22Rv1 (cell line): ENCODE results near the gene GNL2.

Experiments
- CTCF ChIP-seq: fragments of 450-650 bp; IDR thresholded peaks from 2 replicates; pipeline ENCODE4 v1.5.1; 2017; ENCODE audit warnings: mild to moderate bottlenecking
- ZFX ChIP-seq: fragments of 450-650 bp; IDR thresholded peaks from 2 replicates; pipeline ENCODE4 v1.6.1; 2017; ENCODE audit warnings: antibody characterized with exemption, borderline replicate concordance

- TF ChIP-seq CTCF = no peak
- no peak for TF ChIP-seq ZFX
These were observed 41.6 kb downstream of the GNL2 start, which contains the start of gene SNIP1 for GRCh38 chr1:37553927-37554808.
